GM04504 (cell line): ENCODE measurements around the gene USP22.

ENCODE experiments used
- DNase-seq: peaks from one replicate; pipeline ENCODE4 v3.0.0-alpha.2; 2012; ENCODE audit warnings: low read depth

USP22 gene

DNA sequence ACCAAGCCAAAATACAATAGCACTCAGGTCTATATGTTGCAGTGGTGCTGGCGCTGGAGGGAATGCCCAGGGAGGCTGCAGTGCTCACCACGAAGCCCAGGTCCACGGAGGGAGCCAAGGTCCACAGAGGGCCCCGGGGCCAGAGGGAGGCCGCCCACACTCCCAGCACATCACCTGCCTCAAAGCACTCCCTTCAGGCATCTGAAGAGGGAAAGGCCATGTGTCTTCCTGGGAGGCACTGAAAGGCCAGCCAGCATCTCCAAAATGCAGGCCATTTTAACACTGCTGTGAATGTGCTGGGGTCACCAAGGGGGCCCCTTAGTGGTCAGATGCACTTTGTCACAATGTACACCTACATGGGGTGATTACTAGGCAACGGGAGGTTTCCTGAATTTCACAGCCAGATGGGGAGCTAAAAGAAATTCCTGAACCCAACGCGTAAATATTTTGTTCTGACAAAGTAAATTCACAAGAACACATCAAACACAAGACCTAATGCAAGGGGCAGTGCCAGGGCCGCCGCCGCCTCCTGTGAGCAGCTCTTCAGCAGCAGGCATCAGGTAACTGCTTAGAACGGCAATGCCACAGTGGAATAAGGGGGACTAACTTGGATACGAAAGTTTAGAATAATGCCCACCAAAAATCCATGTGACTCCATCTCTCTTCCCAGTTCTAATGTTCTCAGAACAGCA is 42.8 kb downstream of the USP22 start:
- DNase-seq = no peak

DNA sequence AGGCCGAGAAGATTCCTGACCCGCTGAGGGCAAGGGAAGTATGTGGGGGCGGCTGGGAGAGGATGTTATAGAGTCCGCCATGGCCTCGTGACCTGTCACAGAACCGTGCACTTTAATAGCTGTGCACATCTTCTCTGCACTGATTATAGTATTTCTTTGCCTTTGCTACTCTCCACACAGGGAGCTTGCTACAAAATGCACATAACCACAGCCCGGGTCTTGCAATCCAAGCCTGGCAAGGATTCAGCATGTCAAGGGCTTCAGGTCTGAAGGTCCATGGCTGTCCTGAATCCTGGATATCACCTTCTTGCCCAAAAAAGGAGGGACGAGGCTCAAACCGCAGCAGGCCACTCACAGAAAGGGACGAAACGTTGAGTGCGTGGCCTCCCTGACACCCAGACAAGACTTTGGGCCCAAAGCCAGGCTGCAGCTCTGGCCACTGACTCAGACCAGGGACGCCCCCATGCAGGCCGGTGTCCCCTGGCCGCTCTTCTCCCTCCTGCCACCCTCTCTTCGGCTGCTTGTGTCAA is 43.7 kb downstream of the USP22 start:
- no peak for DNase-seq

DNA sequence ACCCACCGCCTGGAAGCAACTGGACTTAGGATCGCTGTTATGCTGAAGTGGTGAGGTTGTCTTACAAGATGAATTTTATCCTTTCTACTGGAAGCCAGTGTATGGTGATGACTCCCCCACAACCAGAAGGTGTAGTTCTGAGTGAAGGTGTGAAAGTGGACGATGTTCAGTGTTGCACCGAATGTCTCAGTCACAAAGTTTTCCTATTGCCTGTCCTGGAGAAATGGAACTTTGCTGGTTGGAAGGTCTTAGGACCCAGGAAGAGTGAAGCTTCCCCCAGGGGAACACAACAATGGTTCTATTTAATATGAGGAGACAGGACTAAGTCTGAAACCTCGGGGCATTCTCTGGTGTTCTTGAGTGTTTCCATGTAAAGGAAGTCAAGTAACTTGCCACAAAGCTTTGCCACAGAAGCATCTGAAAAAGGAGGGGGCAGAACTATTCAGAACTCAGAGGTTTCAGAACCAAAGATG is 44.2 kb downstream of the USP22 start:
- no peak for DNase-seq

DNA sequence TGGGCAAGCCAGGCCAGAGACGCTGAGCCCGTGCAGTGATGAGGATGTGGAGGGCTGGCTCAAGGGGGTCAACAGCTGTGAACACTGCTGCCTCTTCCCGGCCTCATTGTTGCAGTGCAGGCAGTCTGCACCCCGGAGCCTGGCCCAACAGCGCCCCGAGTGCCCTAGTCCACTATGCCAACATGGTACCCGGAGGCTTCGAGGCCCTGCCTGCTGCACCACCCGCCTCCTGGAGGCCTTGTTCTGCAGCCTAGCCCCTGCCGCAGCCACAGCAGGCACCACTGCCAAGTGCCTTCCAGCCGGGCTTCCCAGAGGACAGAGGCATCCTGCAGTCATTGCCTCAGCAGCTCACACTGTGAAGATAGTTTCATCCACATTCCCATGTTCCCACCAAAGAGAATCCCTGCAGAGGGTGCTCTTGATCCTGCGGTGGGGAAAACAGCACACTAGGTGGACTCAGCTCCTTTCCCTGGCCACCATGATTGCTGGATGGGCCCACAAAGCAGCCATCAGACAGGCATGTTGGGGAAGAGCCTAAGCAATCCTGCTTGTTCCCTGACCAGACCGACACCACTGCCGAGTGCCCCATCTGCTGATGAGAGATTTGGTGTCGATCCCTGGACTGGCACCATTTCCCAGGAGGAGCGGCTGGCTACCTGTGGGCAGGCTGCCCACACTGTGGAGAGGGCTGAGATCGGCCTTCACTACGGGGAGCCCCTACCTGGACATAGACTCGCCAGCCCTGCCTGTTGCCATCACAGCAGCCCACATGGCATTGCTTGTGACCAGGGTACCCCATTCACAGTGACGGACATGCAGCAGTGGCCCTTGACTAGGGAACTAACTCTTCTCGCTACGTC is 44.9 kb downstream of the USP22 start:
- no peak for DNase-seq

- no peak for DNase-seq
Measured at GRCh38 chr17:20996724-20997615, 45.8 kb downstream of the USP22 start.

DNA sequence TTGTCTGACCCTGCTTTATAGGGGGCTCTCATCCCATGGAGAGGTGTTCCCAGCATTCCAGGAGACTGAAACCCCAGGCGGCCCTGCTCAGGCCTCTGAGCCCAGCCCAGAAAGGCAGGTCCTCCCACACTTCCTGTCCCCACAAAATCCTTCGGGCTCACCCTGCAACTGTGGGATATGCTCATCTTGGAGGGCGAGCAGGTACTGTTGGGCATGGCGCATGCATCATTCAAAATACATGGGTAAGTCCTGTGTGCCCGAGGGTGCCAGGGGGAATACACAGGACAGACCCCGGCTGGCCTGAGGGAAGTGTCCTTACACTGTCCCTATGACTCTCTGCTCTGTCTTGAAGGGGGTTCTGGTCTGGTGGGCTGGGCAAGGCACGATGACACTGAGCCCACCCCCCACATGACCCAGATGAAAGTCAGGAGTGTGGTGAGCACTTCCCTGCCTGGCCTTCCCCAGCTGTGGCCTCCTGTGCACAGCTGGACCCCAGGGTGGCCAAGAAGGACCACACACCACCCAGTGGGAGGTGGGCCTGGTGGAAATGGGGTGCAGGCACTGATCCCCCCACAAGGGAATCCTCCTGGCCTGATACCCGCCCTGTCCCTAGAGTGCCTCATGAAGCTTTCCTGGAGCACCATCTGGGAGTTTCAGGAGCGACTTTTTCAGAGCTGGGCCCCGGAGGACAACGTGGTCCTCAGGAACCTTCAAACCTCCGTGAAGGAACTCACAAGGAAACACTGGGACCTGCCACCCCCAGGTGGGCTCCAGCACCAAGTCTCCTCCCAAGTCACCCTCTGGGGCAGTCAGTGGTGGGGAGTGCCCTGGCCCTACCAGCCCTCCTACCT is 46.7 kb downstream of the USP22 start:
- no peak for DNase-seq

- no peak for DNase-seq
Measured at GRCh38 chr17:20995164-20995872, 47.5 kb downstream of the USP22 start.

GRCh38 chr17:20994779-20995149 is 48.0 kb downstream of the USP22 start:
- no peak for DNase-seq

- DNase-seq = no peak
Measured at GRCh38 chr17:20993863-20994778, 48.7 kb downstream of the USP22 start.

GRCh38 chr17:20992987-20993862 is 49.6 kb downstream of the USP22 start:
- peak; percentile 44 for DNase-seq

DNA sequence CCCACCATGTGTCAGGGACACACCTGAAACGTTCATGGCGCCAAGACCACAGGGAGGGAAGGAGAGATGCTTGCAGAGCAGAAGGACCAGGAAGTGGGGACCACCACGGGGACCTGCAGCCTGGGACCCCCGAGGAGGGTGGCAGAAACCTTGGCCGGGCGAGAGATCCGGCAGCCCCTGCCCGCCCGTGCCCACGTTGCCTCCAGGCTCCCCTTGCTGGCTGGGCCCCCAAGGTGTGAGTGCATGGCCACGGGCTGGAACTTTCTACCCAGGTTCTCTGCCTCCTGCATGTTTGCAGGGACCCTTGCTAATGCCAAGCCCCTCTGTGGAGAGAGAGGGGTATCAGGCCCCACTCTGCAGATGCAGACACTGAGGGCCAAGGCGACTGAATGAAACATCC is 50.4 kb downstream of the USP22 start:
- DNase-seq = no peak

GRCh38 chr17:20991276-20992037 is 51.4 kb downstream of the USP22 start:
- no peak for DNase-seq

GRCh38 chr17:20989991-20990855 is 52.6 kb downstream of the USP22 start:
- DNase-seq = no peak

DNA sequence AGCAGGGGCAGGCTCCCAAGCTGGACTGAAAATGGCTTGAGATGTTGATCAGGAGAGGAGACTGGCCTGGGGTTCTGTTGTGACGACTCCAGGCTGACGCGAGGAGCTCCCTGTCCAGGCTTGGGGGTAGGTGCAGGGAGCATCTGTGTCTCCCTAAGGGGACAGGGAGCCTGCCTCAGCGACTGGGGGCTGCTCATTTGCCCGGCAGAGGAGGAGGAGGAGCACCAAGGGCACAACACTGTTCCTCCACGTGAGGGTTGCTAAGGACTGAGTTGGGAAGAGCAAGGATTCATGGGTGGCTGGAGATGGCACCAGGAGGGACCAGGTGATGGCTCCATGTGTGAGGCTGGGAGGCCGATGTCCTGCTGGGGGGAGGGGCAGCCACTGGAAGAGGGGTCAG is 53.3 kb downstream of the USP22 start:
- no peak for DNase-seq

- DNase-seq = no peak
Measured at GRCh38 chr17:20988896-20989295, 53.9 kb downstream of the USP22 start.

DNA sequence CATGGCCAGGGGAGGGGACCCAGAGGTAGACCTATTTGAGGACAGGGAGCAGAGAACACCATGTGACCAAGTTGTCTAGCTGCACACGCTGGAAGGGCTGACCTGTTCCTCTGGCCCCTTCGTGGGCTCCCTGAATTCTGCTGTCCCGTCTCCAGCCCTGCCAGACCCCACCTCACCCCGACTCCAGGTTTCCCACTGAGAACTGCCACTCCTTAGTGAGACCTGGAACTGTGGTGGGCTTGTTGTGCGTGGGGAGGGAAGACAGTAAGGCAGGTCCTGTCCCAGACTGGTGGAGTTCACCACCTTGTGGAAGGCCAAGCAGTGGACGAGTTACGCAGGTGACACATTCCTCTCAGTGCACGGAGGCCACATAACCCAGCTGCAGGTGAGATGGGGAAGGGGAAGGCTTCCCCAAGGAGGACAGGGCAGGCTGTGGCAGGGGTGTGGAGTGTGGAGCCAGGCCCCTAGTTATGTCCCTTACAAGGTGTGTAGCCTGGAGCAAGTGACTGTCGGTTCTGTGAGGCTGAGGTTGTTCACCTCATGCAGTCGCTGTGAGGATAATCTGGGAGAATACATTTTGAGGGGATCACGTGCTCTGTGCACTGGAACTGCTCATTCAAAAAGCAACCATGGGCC is 54.7 kb downstream of the USP22 start:
- DNase-seq = no peak
